Measurements from ENCODE around the gene LAMC2.

- no peak for TF ChIP-seq SMC3 (IDR thresholded peaks at IDR 0.05; ENCODE audit: low read length)
- TF ChIP-seq FOSL1 (CRISPR knock-in tag; IDR thresholded peaks at IDR 0.05; ENCODE audit: borderline replicate concordance), result no peak
- no peak for TF ChIP-seq CREM (IDR thresholded peaks at IDR 0.05)
- TF ChIP-seq CREM (CRISPR knock-in tag; IDR thresholded peaks at IDR 0.05), result no peak
- no peak for TF ChIP-seq NFYB (CRISPR knock-in tag; IDR thresholded peaks at IDR 0.05)
- no peak for TF ChIP-seq PAXIP1 (CRISPR knock-in tag; conservative IDR thresholded peaks at IDR 0.05)
- TF ChIP-seq GTF2F1 (IDR thresholded peaks at IDR 0.05; ENCODE audit: low read length), result no peak
- TF ChIP-seq IRF9 (CRISPR knock-in tag; IDR thresholded peaks at IDR 0.05; ENCODE audit: borderline replicate concordance), result no peak
Observed at GRCh38 chr1:183179033-183179432, 7.0 kb upstream of the LAMC2 start.
